ENCODE results near the gene TCERG1L. TPM values are rescaled to one million over a fixed set of nuclear protein-coding genes. Genes with fewer than 3 reads are reported as not detected.
"Not testable (repeated sequence)": the region's sequence is repeated elsewhere in the genome, so short reads cannot be mapped to it uniquely, and the experiment has no call there.

The TCERG1L gene
- total RNA-seq, 2 donors from 2014 or later, result 1.6 to 4.5 TPM

- Mint-ChIP-seq H3K27ac (no peak overlapping the region), H3K9me3 (peaks cover 16% of the 10 kb centered on the region), H3K27me3 (ENCODE audit: insufficient read depth) (no peaks in the 10 kb centered on the region), H3K4me1 (no peaks in the 10 kb centered on the region), H3K4me3 (no peak overlapping the region), H3K36me3 (ENCODE audit: low read depth) (peaks cover 9% of the 10 kb centered on the region)
- no peaks in the 10 kb centered on the region for H3K27me3 ChIP-seq (ENCODE audit: control insufficient read depth, insufficient read depth, low read length, poor library complexity, severe bottlenecking)
- H3K36me3 ChIP-seq (ENCODE audit: control insufficient read depth, insufficient read depth, low read length), result no peaks in the 10 kb centered on the region
- TF ChIP-seq CTCF (conservative IDR thresholded peaks at IDR 0.05), result no peak
- no peaks in the 10 kb centered on the region for H3K4me1 ChIP-seq (ENCODE audit: control insufficient read depth, insufficient read depth, low read length)
- no peak overlapping the region for H3K9ac ChIP-seq (ENCODE audit: extremely low read depth, low read length, poor library complexity, severe bottlenecking)
- no peak overlapping the region for H3K4me3 ChIP-seq (ENCODE audit: low read length)
- H3K9me3 ChIP-seq (ENCODE audit: control insufficient read depth, low read length), result peaks cover 8% of the 10 kb centered on the region
- WGBS, 2 experiments (ENCODE audit: insufficient coverage in 1 of 2, insufficient read length in 1 of 2), result 84 to 89% methylated on average over 9 to 18 of the region's 18 CpGs
- no peak for DNase-seq
- no peak overlapping the region for H3K27ac ChIP-seq (ENCODE audit: low read depth, low read length)
Measured at GRCh38 chr10:131155218-131155875, 156.2 kb downstream of the TCERG1L start.

GRCh38 chr10:131154306-131155025 is 157.1 kb downstream of the TCERG1L start:
- no peaks in the 10 kb centered on the region for H3K4me1 ChIP-seq (ENCODE audit: control insufficient read depth, insufficient read depth, low read length)
- H3K4me3 ChIP-seq (ENCODE audit: low read length), result no peak overlapping the region
- no peaks in the 10 kb centered on the region for H3K27me3 Mint-ChIP-seq (ENCODE audit: insufficient read depth)
- no peaks in the 10 kb centered on the region for H3K4me1 Mint-ChIP-seq
- no peak for TF ChIP-seq CTCF (conservative IDR thresholded peaks at IDR 0.05)
- no peak overlapping the region for H3K27ac ChIP-seq (ENCODE audit: low read depth, low read length)
- H3K27me3 ChIP-seq (ENCODE audit: control insufficient read depth, insufficient read depth, low read length, poor library complexity, severe bottlenecking), result no peaks in the 10 kb centered on the region
- DNase-seq, result no peak
- peaks cover 9% of the 10 kb centered on the region for H3K36me3 Mint-ChIP-seq (ENCODE audit: low read depth)
- peaks cover 8% of the 10 kb centered on the region for H3K9me3 ChIP-seq (ENCODE audit: control insufficient read depth, low read length)
- peaks cover 16% of the 10 kb centered on the region for H3K9me3 Mint-ChIP-seq
- H3K4me3 Mint-ChIP-seq, result no peak overlapping the region
- H3K9ac ChIP-seq (ENCODE audit: extremely low read depth, low read length, poor library complexity, severe bottlenecking), result no peak overlapping the region
- no peaks in the 10 kb centered on the region for H3K36me3 ChIP-seq (ENCODE audit: control insufficient read depth, insufficient read depth, low read length)
- WGBS, 2 experiments (ENCODE audit: insufficient coverage in 1 of 2, insufficient read length in 1 of 2), result 89 to 91% methylated on average over 14 to 17 of the region's 17 CpGs
- no peak overlapping the region for H3K27ac Mint-ChIP-seq

- not testable (repeated sequence) for H3K4me1 ChIP-seq (ENCODE audit: control insufficient read depth, insufficient read depth, low read length); H3K9me3 ChIP-seq (ENCODE audit: control insufficient read depth, low read length); H3K4me3 ChIP-seq (ENCODE audit: low read length); H3K36me3 Mint-ChIP-seq (ENCODE audit: low read depth); H3K4me3 Mint-ChIP-seq; H3K27me3 Mint-ChIP-seq (ENCODE audit: insufficient read depth); DNase-seq; H3K9ac ChIP-seq (ENCODE audit: extremely low read depth, low read length, poor library complexity, severe bottlenecking); H3K4me1 Mint-ChIP-seq; H3K27ac Mint-ChIP-seq; H3K36me3 ChIP-seq (ENCODE audit: control insufficient read depth, insufficient read depth, low read length); H3K27me3 ChIP-seq (ENCODE audit: control insufficient read depth, insufficient read depth, low read length, poor library complexity, severe bottlenecking); H3K27ac ChIP-seq (ENCODE audit: low read depth, low read length)
- peaks cover 16% of the 10 kb centered on the region for H3K9me3 Mint-ChIP-seq
Measured at GRCh38 chr10:131152456-131152855, 159.1 kb downstream of the TCERG1L start.

Measured in endodermal cell (in vitro differentiated cells).